ENCODE data around the gene FAM20B.
"Not testable (repeated sequence)": the region's sequence is repeated elsewhere in the genome, so short reads cannot be mapped to it uniquely, and the experiment has no call there.

The FAM20B gene

GRCh38 chr1:179001451-179001850, 24.2 kb upstream of the FAM20B start:
- TF ChIP-seq, protein P1, sequence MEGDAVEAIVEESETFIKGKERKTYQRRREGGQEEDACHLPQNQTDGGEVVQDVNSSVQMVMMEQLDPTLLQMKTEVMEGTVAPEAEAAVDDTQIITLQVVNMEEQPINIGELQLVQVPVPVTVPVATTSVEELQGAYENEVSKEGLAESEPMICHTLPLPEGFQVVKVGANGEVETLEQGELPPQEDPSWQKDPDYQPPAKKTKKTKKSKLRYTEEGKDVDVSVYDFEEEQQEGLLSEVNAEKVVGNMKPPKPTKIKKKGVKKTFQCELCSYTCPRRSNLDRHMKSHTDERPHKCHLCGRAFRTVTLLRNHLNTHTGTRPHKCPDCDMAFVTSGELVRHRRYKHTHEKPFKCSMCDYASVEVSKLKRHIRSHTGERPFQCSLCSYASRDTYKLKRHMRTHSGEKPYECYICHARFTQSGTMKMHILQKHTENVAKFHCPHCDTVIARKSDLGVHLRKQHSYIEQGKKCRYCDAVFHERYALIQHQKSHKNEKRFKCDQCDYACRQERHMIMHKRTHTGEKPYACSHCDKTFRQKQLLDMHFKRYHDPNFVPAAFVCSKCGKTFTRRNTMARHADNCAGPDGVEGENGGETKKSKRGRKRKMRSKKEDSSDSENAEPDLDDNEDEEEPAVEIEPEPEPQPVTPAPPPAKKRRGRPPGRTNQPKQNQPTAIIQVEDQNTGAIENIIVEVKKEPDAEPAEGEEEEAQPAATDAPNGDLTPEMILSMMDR (IDR thresholded peaks at IDR 0.05), result no peak
- no peak for TF ChIP-seq ZFX (IDR thresholded peaks at IDR 0.05; ENCODE audit: borderline replicate concordance)
- H3K27ac ChIP-seq, result no peak overlapping the region

GRCh38 chr1:179002064-179002463, 23.6 kb upstream of the FAM20B start:
- H3K27ac ChIP-seq, result not testable (repeated sequence)

DNA sequence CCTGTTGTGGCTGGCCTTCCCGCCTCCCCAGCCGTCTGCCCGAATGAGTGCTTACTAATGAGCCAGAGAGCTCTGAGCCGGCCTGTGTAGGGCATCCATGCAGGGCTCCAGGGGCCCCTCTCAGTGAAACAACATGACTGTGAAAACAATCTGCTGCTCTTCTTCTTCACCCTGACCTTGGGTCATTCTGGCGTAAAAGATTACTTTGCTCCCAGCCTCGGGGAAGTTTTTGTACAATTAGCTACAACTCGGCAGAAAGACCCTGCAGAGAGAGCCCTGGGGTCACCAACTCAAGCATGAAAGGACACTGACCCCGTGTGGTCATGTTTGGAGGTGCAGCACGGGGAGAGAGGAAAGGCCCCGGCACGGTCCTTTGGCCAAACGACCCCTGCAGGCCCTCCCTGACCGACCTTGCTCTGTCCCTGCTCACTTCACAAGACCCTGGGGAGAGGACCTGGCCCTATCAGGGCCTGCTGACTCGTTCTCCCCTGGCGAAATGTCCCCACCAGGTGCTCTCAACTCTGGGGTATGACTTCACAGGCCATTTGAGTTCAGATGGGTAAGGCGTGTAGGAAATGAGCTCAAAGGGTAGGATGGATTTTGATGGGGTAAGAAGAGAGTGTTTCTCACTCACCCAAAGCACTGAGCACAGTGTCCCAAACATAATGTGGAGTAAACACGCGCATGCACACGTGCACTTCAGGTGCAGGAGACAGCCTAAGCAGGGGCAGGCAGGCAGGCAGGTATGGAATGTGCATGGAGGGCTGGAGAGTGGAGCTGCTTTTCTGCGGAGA, 22.9 kb upstream of the FAM20B start:
- H3K27ac ChIP-seq, result no peak overlapping the region
- no peak for TF ChIP-seq ZFX (IDR thresholded peaks at IDR 0.05; ENCODE audit: borderline replicate concordance)
- TF ChIP-seq, protein P1 (IDR thresholded peaks at IDR 0.05), result peak; percentile 98

DNA sequence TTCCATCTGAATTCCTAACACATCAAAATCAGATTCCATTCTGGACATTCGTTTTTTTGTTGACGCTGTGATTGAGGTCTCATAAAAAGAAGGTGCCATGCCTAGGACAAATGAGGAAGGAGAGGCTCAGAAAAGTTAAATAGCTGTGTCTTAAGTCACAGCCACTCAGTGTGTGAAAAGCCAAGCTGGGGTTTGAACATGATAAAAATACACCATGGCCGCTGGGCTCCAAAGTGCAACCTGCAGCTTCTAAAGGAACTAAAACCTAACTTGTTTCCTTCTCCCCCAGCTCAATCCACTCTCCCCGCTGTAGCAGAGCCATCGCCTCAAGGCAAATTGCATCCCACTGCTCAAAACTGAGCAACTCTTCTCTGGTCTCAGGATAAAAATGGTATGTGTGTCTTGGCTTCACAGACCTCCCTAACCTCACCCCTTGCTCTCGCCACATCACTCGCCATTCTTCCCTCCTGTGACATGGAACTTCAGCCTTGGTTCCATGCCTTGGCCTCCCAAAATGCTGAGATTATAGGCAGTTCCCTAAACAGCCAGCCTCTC, 22.1 kb upstream of the FAM20B start:
- TF ChIP-seq, protein P1 (IDR thresholded peaks at IDR 0.05), result no peak
- no peak for TF ChIP-seq ZFX (IDR thresholded peaks at IDR 0.05; ENCODE audit: borderline replicate concordance)
- no peak overlapping the region for H3K27ac ChIP-seq

DNA sequence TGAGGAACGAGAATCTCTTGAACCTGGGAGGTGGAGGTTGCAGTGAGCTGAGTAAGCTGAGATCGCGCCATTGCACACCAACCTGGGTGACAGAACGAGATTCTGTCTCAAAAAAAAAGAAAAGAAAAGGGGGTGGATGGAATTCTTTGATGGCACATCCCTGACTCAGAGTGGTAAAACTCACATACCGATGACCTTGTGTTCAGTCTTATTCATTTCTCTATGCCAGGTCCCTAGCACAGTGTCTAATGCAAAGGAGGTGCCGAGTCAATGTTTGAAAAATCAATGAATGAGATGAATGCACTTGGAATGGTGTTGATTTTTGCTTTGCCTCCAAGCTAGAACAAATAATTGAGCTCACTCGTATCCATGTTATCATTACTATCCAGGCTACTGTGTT, 18.5 kb upstream of the FAM20B start:
- no peak for TF ChIP-seq ZFX (IDR thresholded peaks at IDR 0.05; ENCODE audit: borderline replicate concordance)
- TF ChIP-seq, protein P1 (IDR thresholded peaks at IDR 0.05), result no peak
- no peak overlapping the region for H3K27ac ChIP-seq

DNA sequence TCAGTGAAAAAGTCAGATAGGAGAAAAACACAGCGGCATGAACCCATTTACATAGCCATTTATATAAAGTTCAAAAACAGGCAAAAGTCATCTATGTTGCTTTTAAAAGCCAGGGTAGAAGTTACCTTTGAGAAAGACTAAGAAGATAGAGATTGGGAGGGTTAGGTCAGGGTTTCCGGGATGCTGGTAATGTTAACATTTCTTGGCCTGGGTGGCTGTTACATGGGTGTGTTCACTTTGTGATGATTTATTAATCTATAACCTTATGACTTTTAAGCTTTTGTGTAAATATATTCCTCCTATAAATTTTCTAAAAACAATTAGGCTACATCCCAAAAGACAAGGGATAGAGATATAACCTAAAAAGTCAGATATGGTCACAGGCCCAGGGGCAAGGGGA, 15.0 kb upstream of the FAM20B start:
- no peak overlapping the region for H3K27ac ChIP-seq
- no peak for TF ChIP-seq ZFX (IDR thresholded peaks at IDR 0.05; ENCODE audit: borderline replicate concordance)
- TF ChIP-seq, protein P1 (IDR thresholded peaks at IDR 0.05), result no peak

GRCh38 chr1:179012038-179012437, 13.7 kb upstream of the FAM20B start:
- H3K27ac ChIP-seq, result no peak overlapping the region
- TF ChIP-seq, protein P1 (IDR thresholded peaks at IDR 0.05), result no peak
- TF ChIP-seq ZFX (IDR thresholded peaks at IDR 0.05; ENCODE audit: borderline replicate concordance), result no peak
